ACHN (cell line): Measurements from ENCODE around the gene ZNF467.

Experiments
- DNase-seq: peaks from one replicate; pipeline ENCODE4 v3.0.0-alpha.2; 2015
- in situ Hi-C: cut with HindIII; loops from 2 replicates; pipeline ENCODE4 v1.10.0; 2017; ENCODE audit warnings: low sequenced_read_pairs, low pct_ligation_motif_present, low pct_unique_long_range_greater_than_20kb

The ZNF467 gene

GRCh38 chr7:149811831-149812490 is 38.6 kb upstream of the ZNF467 start:
- in situ Hi-C loops = no loop called here
- no peak for DNase-seq

GRCh38 chr7:149811221-149811620 is 37.8 kb upstream of the ZNF467 start:
- DNase-seq = peak; percentile 46
- in situ Hi-C loops = no loop called here

GRCh38 chr7:149809215-149809614 is 35.8 kb upstream of the ZNF467 start:
- in situ Hi-C loops = no loop called here
- no peak for DNase-seq

DNA sequence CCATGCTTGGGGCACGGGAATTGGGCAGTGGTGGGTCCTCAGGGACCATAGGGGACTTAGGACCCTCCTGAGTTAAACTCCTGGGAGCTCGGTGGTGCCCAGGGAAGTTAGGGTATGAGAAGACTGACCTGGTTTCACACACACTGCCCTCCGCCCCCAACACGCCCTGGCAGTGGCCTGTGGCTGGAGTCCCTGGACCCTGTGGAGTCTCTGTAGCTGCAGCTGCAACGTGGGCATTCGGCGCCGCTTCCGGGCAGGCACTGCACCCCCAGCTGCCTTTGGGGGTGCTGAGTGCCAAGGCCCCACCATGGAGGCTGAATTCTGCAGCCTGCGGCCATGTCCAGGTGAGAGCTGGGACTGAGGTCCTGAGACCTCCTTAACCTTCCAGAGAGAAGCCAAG is 34.9 kb upstream of the ZNF467 start:
- in situ Hi-C loops = no loop called here
- DNase-seq = no peak

DNA sequence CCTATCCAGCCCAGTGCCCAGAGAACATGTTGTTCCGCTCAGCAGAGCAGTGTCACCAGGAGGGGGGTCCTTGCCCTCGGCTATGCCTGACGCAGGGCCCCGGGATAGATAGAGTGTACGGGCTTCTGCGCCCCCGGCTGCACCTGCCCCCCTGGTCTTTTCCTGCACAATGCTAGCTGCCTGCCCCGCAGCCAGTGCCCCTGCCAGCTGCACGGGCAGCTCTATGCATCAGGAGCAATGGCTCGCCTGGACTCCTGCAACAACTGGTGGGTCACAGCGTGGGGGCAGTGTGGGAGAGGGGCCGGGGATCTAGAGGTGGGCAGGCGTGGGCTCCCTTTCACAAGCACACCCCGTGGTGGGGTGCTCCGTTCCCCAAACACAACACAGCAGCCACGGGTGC is 33.3 kb upstream of the ZNF467 start:
- no peak for DNase-seq
- in situ Hi-C loops = no loop called here

- in situ Hi-C loops = no loop called here
Observed at GRCh38 chr7:149804106-149804505, 30.7 kb upstream of the ZNF467 start.

GRCh38 chr7:149803551-149804074 is 30.2 kb upstream of the ZNF467 start:
- in situ Hi-C loops = no loop called here
- DNase-seq = no peak

More at GRCh38 chr7:149804106-149804505, 30.7 kb upstream of the ZNF467 start:
- no peak for DNase-seq

DNA sequence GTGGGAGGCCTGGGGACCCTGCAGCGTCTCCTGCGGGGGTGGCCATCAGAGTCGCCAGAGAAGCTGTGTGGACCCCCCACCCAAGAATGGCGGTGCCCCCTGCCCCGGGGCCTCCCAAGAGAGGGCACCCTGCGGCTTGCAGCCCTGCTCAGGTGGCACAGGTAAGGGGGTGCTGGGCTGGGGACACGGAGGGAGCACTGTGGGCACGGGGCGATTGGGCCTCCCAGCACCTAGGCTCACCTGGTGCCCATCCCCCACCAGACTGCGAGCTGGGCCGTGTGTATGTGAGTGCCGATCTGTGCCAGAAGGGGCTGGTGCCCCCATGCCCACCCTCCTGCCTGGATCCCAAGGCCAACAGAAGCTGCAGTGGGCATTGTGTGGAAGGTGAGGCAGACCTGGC is 29.6 kb upstream of the ZNF467 start:
- in situ Hi-C loops = no loop called here
- no peak for DNase-seq

- DNase-seq = no peak
- in situ Hi-C loops = no loop called here
Observed at GRCh38 chr7:149801816-149802215, 28.4 kb upstream of the ZNF467 start.

GRCh38 chr7:149801002-149801566 is 27.7 kb upstream of the ZNF467 start:
- no peak for DNase-seq
- in situ Hi-C loops = no loop called here

DNA sequence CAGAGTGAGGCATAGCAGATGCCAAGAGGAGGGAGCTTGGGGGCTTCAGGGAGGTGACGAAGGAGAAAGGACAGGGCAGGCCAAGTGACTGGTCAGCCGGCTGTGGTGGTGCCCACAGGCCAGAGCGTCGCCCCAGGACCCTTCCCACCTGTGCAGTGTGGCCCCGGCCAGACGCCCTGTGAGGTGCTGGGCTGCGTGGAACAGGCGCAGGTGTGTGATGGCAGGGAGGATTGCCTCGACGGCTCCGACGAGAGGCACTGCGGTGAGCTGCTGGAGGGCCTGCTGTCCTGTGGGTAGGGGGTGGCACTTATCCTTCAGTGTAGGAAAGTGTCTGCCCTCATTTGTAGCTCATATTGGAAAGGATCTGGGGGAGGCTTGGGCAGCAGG is 26.8 kb upstream of the ZNF467 start:
- DNase-seq = no peak
- in situ Hi-C loops = no loop called here

DNA sequence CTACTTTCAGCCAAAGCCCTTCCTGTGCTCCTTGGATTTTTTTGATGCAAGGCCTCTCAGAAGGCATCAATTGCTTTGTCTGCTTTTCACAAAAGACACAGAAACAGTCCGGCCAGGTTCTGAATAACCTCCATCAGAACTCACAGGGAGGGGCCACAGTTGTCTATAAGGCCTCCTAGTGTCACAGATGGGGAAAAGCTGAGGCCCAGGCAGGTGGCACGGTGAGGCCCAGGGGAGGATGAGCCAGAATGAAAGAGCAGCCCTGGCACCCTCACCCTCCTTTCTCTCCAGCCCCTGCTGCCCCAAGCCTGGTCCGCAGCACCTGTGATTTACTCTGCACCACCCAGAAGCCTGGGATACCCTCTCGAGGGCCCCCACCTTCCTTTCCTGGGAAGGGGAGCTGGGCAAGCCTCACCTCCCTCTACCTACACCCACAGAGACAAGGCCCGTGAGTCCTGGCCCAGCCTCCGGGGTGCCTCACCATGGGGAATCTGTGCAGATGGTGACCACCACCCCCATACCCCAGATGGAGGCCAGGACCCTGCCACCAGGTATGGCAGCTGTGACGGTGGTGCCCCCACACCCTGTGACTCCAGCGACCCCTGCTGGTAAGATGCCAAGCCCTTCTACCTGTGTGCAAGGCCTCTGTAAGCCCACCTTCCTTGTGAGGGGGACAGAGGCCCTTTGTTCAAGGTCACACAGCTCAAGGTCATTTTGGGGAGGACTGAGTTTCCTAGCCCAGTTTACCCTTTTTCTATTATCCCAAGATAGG is 26.2 kb upstream of the ZNF467 start:
- in situ Hi-C loops = no loop called here
- peak; percentile 39 for DNase-seq

GRCh38 chr7:149797771-149798170 is 24.4 kb upstream of the ZNF467 start:
- DNase-seq = no peak
- in situ Hi-C loops = no loop called here

- in situ Hi-C loops = no loop called here
- DNase-seq = no peak
Observed at GRCh38 chr7:149796287-149796860, 23.0 kb upstream of the ZNF467 start.

DNA sequence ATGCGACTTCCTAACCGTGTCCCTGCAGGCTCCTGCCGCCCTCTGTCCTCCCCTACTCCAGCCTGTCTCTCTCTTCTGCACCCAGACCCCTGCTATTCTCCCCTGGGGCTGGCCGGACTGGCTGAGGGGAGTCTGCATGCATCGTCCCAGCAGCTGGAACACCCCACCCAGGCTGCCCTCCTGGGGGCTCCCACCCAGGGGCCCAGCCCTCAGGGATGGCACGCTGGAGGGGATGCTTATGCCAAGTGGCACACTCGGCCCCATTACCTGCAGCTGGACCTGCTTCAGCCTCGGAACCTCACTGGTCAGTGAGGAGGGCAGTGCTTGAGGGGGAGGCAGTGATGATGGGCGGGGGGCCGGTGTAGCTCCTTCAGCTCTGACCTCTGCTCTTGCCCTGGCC is 21.7 kb upstream of the ZNF467 start:
- in situ Hi-C loops = no loop called here
- DNase-seq = no peak

DNA sequence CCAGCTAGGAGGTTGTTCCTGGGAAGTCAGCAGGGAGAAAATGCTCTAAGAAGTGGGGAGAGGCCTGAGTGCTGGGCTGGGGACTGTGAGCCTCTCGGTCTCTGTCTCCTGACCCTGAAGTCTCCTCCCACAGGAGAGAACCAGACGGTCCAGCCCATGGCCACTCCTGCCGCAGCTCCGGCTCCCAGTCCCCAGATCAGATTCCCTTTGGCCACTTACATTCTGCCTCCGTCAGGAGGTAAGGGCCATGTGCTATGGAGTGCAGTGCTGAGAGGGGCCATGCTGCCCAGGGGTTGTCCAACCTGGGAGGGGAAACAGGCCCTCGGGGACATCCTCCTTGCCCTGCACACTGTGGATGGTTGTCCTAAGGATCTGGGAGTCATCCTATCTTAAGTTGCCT is 21.3 kb upstream of the ZNF467 start:
- in situ Hi-C loops = no loop called here
- no peak for DNase-seq

DNA sequence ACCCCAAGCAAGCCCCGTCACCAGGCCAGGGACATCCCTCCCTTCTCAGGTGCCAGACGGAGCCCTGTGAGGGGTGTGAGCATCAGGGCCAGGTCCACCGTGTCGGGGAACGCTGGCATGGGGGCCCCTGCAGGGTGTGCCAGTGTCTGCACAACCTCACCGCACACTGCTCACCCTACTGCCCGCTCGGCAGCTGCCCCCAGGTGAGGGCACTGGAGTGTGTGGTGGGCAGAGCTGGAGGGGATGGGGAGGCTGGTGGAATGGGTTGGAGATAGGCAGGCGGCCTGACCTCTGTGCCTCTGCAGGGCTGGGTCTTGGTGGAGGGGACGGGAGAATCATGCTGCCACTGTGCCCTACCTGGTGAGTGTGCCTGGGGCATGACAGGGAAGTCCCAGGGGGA is 19.9 kb upstream of the ZNF467 start:
- DNase-seq = no peak
- in situ Hi-C loops = no loop called here

GRCh38 chr7:149792220-149792595 is 18.8 kb upstream of the ZNF467 start:
- in situ Hi-C loops = no loop called here

GRCh38 chr7:149791411-149792219 is 18.2 kb upstream of the ZNF467 start:
- in situ Hi-C loops = no loop called here
- no peak for DNase-seq

More at GRCh38 chr7:149792220-149792595, 18.8 kb upstream of the ZNF467 start:
- no peak for DNase-seq
